MM.1S (cell line): Measurements from ENCODE around the gene ZEB2.

Experiments used
- EZH2 ChIP-seq: fragments of 300-600 bp; sonication (generic); optimal IDR thresholded peaks from 2 replicates; pipeline ENCODE3; 2017; ENCODE audit warnings: low read depth, mild to moderate bottlenecking, antibody characterized with exemption, low read length, mixed read lengths
- TF ChIP-seq, protein P1 (sequence below): fragments of 300-600 bp; sonication (generic); IDR thresholded peaks from 2 replicates; pipeline ENCODE4 v1.5.1; 2016; ENCODE audit warnings: antibody characterized with exemption, low read length, mixed read lengths

DNA sequence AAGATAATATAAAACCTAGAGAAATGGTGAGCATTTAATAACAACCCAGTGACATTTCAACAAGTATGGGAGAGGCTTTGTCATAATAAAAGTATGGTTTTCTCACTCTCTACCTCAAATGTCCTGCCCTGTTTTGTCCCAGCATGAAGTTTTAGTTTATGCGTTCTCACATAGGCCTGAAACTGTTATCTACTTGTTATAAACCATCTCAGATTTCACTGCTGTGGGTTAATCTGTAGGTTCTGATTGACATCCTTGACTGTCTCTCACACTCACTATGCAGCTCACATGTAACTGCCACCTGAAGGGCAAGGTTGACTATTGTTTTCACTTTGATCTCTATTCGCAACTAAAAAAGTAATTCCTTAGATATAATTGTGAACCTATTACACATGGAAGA lies 44.9 kb downstream of the ZEB2 start:
- TF ChIP-seq, protein P1, sequence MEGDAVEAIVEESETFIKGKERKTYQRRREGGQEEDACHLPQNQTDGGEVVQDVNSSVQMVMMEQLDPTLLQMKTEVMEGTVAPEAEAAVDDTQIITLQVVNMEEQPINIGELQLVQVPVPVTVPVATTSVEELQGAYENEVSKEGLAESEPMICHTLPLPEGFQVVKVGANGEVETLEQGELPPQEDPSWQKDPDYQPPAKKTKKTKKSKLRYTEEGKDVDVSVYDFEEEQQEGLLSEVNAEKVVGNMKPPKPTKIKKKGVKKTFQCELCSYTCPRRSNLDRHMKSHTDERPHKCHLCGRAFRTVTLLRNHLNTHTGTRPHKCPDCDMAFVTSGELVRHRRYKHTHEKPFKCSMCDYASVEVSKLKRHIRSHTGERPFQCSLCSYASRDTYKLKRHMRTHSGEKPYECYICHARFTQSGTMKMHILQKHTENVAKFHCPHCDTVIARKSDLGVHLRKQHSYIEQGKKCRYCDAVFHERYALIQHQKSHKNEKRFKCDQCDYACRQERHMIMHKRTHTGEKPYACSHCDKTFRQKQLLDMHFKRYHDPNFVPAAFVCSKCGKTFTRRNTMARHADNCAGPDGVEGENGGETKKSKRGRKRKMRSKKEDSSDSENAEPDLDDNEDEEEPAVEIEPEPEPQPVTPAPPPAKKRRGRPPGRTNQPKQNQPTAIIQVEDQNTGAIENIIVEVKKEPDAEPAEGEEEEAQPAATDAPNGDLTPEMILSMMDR: no peak
- TF ChIP-seq EZH2: no peak
